ENCODE measurements around the gene VAMP3. TPM values are rescaled to one million over a fixed set of nuclear protein-coding genes. Genes with fewer than 3 reads are reported as not detected.

VAMP3 gene
- total RNA-seq, 1 experiment from 2014 or later = 77.8 TPM

DNA sequence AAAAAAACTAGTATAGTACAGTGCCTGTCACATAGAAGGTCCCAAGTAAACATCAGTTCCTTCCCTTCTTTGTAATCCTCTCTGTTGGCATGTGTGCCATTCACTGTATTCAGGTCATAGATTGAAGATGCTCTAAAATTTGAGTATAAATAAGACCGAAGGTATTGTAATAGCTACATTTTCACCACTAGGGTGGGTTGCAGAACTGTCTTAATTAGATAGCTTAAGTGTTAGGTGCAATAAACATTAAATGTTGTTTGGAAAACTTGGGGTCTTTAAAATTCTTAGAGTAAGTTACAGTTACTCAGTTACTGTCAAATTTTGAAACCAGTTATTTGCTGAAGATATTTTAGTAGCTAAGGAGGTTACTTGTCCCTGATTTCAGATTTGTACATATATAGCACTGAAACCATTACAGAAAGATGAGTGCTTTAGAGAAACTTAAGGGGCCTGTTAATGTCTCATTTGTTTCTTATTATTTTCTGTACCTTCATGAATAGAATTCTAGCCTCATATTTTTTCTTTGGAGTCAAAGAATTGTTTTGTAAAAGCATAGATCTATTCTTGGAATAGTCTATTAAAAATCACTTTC is 37.3 kb downstream of the VAMP3 start:
- Mint-ChIP-seq H3K36me3 (ENCODE audit: insufficient read depth, unreplicated experiment) (peaks cover 39% of the 10 kb centered on the region), H3K9me3 (ENCODE audit: unreplicated experiment) (peaks cover 9% of the 10 kb centered on the region), H3K4me3 (ENCODE audit: unreplicated experiment) (no peak overlapping the region), H3K4me1 (ENCODE audit: low read depth, unreplicated experiment) (no peaks in the 10 kb centered on the region), H3K27ac (ENCODE audit: unreplicated experiment) (no peak overlapping the region), H3K27me3 (ENCODE audit: insufficient read depth, unreplicated experiment) (no peaks in the 10 kb centered on the region)
- H3K27me3 ChIP-seq (replicated peaks; ENCODE audit: control insufficient read depth, insufficient read depth, low read length) = no peaks in the 10 kb centered on the region
- ChIA-PET POLR2A (no interaction called here), CTCF (interaction anchor here (0.5 to 1.0 kb wide), 8 partner anchors 11 to 507 kb away, joined by 3 to 9 read pairs (median 3); no protein-coding TSS in a partner anchor)
- DNase-seq = no peak
- intact Hi-C loops (cut with micrococcal nuclease; ENCODE audit: unreplicated experiment) = loop anchor here (1.0 kb wide), 1 partner anchor 94 kb away; no protein-coding TSS in a partner anchor
- 0 out of 2 replicates have a peak, but pooled peaks cover 1% of the 10 kb centered on the region for H3K36me3 ChIP-seq (ENCODE audit: control insufficient read depth, insufficient read depth, low read length)
- TF ChIP-seq, protein P1, sequence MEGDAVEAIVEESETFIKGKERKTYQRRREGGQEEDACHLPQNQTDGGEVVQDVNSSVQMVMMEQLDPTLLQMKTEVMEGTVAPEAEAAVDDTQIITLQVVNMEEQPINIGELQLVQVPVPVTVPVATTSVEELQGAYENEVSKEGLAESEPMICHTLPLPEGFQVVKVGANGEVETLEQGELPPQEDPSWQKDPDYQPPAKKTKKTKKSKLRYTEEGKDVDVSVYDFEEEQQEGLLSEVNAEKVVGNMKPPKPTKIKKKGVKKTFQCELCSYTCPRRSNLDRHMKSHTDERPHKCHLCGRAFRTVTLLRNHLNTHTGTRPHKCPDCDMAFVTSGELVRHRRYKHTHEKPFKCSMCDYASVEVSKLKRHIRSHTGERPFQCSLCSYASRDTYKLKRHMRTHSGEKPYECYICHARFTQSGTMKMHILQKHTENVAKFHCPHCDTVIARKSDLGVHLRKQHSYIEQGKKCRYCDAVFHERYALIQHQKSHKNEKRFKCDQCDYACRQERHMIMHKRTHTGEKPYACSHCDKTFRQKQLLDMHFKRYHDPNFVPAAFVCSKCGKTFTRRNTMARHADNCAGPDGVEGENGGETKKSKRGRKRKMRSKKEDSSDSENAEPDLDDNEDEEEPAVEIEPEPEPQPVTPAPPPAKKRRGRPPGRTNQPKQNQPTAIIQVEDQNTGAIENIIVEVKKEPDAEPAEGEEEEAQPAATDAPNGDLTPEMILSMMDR (IDR thresholded peaks at IDR 0.05; ENCODE audit: insufficient read depth in 1 of 2, low read depth in 1 of 2, low read length in 1 of 2, severe bottlenecking in 1 of 2, unreplicated experiment in 1 of 2) = peak in 1 of 2 experiments; percentile 55
- no peaks in the 10 kb centered on the region for H3K4me1 ChIP-seq
- no TSS peak for BruUV-seq (replicated peaks)
- H3K4me3 ChIP-seq (ENCODE audit: low read depth, low read length) = no peak overlapping the region
- H3K9me3 ChIP-seq = peaks cover 6% of the 10 kb centered on the region; the same call in 1 of the 2 replicates

DNA sequence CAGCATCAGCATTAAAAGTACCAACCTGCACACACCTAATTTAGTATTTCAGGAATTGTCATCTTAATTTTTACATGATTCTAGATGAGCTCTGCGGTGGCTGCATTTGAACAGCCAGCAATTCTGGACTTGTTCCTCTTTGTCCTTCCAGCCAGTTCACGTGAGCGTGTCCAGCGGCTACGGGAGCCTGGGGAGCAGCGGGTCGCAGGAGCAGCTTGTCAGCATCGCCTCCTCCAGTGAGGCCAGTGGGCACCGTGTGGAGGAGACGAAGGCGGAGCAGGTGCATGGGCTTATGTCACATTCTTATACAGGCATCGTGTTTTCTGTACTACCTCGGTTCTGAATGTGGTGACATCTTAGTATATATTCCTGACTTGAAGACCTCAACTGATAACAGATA is 38.6 kb downstream of the VAMP3 start:
- H3K36me3 ChIP-seq (ENCODE audit: control insufficient read depth, insufficient read depth, low read length) = 0 out of 2 replicates have a peak, but pooled peaks cover 1% of the 10 kb centered on the region
- Mint-ChIP-seq H3K36me3 (ENCODE audit: insufficient read depth, unreplicated experiment) (peaks cover 37% of the 10 kb centered on the region), H3K9me3 (ENCODE audit: unreplicated experiment) (peaks cover 19% of the 10 kb centered on the region), H3K4me1 (ENCODE audit: low read depth, unreplicated experiment) (no peaks in the 10 kb centered on the region), H3K27me3 (ENCODE audit: insufficient read depth, unreplicated experiment) (no peaks in the 10 kb centered on the region), H3K4me3 (ENCODE audit: unreplicated experiment) (no peak overlapping the region), H3K27ac (ENCODE audit: unreplicated experiment) (no peak overlapping the region)
- BruUV-seq (replicated peaks) = no TSS peak
- peaks cover 17% of the 10 kb centered on the region; the same call in 1 of the 2 replicates for H3K9me3 ChIP-seq
- TF ChIP-seq, protein P1 (IDR thresholded peaks at IDR 0.05; ENCODE audit: insufficient read depth in 1 of 2, low read depth in 1 of 2, low read length in 1 of 2, severe bottlenecking in 1 of 2, unreplicated experiment in 1 of 2) = no peak
- no peaks in the 10 kb centered on the region for H3K4me1 ChIP-seq
- ChIA-PET CTCF (no interaction called here), POLR2A (no interaction called here)
- H3K27me3 ChIP-seq (replicated peaks; ENCODE audit: control insufficient read depth, insufficient read depth, low read length) = no peaks in the 10 kb centered on the region
- H3K4me3 ChIP-seq (ENCODE audit: low read depth, low read length) = no peak overlapping the region
- no peak for DNase-seq
- intact Hi-C loops (cut with micrococcal nuclease; ENCODE audit: unreplicated experiment) = no loop called here

DNA sequence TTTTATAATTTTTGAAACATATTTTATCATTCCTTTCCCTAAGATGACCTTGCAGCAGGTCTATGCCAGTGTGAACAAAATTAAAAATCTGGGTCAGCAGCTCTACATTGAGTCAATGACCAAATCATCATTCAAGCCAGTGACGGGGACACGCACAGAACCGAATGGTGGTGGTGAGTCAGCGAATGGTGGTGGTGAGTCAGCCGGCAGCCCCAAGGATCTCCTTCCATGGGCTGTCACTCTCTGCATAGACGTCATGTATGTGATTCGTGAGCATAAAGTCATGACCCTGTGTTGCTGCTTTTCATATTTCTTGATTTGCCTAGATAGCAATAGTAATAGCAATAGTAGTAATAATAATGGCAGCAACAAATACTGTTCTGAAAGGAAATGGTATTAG is 39.3 kb downstream of the VAMP3 start:
- peaks cover 30% of the 10 kb centered on the region for H3K36me3 Mint-ChIP-seq (ENCODE audit: insufficient read depth, unreplicated experiment)
- CTCF ChIA-PET = no interaction called here
- no peaks in the 10 kb centered on the region for H3K4me1 Mint-ChIP-seq (ENCODE audit: low read depth, unreplicated experiment)

More for the DNA sequence above, 39.3 kb downstream of the VAMP3 start:
- DNase-seq = no peak
- intact Hi-C loops (cut with micrococcal nuclease; ENCODE audit: unreplicated experiment) = no loop called here
- Histone ChIP-seq H3K4me3 (ENCODE audit: low read depth, low read length) (no peak overlapping the region), H3K27me3 (replicated peaks; ENCODE audit: control insufficient read depth, insufficient read depth, low read length) (no peaks in the 10 kb centered on the region), H3K9me3 (peaks cover 17% of the 10 kb centered on the region; the same call in 1 of the 2 replicates), H3K4me1 (no peaks in the 10 kb centered on the region), H3K36me3 (ENCODE audit: control insufficient read depth, insufficient read depth, low read length) (0 out of 2 replicates have a peak, but pooled peaks cover 1% of the 10 kb centered on the region)
- Mint-ChIP-seq H3K27me3 (ENCODE audit: insufficient read depth, unreplicated experiment) (no peaks in the 10 kb centered on the region), H3K9me3 (ENCODE audit: unreplicated experiment) (peaks cover 19% of the 10 kb centered on the region), H3K27ac (ENCODE audit: unreplicated experiment) (no peak overlapping the region), H3K4me3 (ENCODE audit: unreplicated experiment) (no peak overlapping the region)
- POLR2A ChIA-PET = no interaction called here
- TF ChIP-seq, protein P1 (IDR thresholded peaks at IDR 0.05; ENCODE audit: insufficient read depth in 1 of 2, low read depth in 1 of 2, low read length in 1 of 2, severe bottlenecking in 1 of 2, unreplicated experiment in 1 of 2) = no peak
- BruUV-seq (replicated peaks) = no TSS peak

All from Caco-2 (cell line).